NCI-H2196 (cell line): ENCODE measurements around the gene GH2.
"Not testable (repeated sequence)": the region's sequence is repeated elsewhere in the genome, so short reads cannot be mapped to it uniquely, and the experiment has no call there.

ENCODE experiments used
- DNase-seq: peaks from one replicate; lab custom pipeline; 2025; ENCODE audit not compliant: unreplicated experiment; lab: John Stamatoyannopoulos, UW

The GH2 gene

DNA sequence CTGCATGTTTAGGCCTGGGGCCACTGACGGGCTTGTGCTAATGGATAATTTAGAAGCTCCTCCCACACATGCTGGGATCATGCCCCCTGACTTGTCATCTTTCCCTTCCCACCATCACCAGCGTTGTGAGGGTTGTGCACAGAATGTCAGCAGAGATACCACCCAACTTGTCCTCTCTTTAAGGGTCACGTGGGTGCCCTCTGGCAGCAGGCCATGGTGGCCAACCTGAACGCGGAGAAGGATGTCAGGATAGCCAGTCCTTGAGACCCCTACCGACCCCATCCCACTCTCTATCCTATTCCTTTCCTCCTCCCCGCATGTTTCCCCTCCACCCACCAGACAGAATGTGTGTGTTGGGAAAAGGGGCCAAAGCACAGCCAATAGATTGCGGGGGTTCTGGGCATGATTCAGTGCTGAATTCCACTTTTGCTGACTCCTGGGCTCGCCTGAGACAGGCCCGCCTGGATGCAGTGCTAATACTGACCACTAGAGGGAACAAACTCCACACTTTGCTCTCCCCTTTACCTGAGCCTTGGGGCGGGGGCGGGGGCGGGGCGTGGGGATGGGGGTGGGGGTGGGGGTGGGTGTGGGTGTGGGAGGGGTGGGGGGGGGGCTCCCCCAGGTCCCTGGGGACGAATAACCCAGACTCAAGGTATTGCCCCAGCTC, at the start of gene GH2:
TSS of gene GH2 (minus strand) at position 10 of the 667 bp plus-strand sequence. CDS start 143 bp downstream, outside the sequence.
- DNase-seq: peak; percentile 43

DNA sequence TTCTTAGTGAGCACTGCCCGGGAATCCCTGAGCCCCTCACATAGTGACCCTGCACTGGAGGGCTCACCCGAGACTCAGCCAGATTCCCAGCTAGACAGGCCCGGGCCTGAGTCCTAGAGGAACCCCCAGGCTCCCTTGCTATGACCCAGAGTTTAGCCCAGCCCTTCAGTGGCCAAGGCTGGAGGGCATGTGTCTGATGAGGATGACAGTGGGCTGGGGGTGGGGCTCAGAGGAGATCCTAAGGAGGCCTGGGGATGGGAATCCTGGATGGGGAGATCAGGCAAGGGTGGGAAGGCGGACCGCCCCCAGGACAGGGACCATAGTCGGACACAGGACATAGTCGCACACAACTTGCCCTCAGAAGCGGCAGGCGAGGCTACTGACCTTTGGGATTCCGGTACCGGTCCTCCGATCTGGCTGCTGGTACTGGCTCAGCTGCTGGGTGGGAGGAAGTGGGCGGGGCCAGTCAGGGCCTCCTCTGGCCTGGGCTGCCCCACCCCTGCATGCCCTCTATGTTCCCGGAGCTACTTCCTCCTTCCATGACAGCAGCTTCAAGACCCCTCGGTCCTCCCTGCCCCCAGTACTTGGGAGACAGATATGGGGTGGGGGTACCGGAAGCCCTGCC, 49.3 kb upstream of the GH2 start:
- no peak for DNase-seq

- DNase-seq: no peak
These were observed 48.4 kb upstream of the GH2 start for GRCh38 chr17:63929860-63930766.

- DNase-seq: no peak
These were observed 47.4 kb upstream of the GH2 start for GRCh38 chr17:63928966-63929695.

- no peak for DNase-seq
These were observed 46.5 kb upstream of the GH2 start for GRCh38 chr17:63928172-63928666.

DNA sequence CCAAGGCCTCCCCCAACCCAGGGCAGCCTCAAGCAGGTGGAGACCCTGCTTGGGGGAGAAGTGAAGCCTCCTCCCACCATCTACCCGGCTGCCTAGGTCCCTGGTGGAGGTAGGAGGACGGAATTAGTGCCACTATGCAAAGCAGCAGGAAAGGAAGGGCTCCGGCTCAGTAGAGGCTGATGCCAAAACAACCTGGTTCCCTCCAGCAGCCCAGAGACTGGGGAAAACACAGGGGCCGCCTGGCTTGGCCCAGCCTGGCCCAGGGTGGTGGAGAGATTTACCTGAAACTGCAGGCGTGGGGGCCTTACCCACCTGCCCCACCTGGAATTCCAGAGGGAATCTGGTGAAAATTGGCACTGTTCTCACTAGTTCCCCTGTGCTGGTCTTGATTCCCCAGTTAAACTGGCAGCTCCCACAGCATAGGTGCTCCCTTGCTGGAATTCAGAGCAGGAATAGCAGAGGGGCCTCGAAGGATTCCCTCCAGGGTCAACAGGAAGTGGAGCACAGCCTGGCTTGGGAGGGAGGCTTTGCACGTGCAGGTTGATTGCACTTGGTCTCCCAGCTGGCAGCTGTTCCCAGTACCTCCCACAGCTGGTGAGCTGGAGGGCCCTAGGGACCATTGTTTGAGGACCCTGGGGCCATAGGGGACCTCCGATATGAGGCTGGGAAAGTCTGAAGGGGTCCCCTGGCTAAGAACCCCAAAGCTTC, 45.9 kb upstream of the GH2 start:
- no peak for DNase-seq

- no peak for DNase-seq
These were observed 44.4 kb upstream of the GH2 start for GRCh38 chr17:63926164-63926563.

- DNase-seq: no peak
These were observed 43.9 kb upstream of the GH2 start for GRCh38 chr17:63925615-63926014.

GRCh38 chr17:63922402-63922801, 40.7 kb upstream of the GH2 start:
- not testable (repeated sequence) for DNase-seq

DNA sequence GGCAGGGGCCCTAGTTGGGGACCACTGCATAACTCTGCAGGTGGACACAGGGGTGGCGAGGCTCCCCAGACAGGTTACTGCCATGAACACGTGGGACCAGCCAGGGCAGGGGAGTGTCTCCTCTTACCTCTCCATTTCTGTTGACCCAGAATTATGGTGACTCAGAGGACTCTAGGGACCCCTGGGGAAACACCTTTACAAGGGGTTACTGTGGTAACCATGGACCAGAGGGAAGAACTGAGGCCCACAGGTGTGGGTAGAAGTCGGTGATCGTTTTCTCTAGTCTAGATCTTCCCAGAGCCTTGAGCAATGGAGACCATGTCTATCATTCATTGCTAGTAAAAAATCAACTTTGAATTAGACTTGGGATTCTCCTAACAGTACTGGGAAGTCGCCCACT, 39.0 kb upstream of the GH2 start:
- not testable (repeated sequence) for DNase-seq

DNA sequence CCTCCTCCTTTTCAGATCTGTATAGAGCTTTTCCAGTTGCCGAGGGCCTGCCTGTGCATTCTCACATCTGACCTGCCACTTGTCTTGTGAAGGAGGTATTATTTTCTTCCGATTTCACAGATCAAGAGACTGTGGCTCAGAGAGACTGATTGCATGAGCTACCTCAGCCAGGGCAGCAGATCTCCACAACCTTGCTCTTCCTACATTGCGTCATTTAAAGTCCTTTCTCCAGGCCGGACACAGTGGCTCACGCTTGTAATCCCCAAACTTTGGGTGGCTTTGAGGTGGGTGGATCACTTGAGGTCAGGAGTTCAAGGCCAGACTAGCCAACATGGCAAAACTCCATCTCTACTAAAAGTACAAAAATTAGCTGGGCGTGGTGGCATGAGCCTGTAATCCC, 38.3 kb upstream of the GH2 start:
- DNase-seq: not testable (repeated sequence)

GRCh38 chr17:63919311-63919723, 37.6 kb upstream of the GH2 start:
- peak; percentile 38 for DNase-seq

GRCh38 chr17:63918789-63919305, 37.1 kb upstream of the GH2 start, which contains the start of gene GH1:
TSS of gene GH1 (minus strand) at chr17:63918839. CDS start at chr17:63918776, 63 bp downstream.
- DNase-seq: not testable (repeated sequence)

DNA sequence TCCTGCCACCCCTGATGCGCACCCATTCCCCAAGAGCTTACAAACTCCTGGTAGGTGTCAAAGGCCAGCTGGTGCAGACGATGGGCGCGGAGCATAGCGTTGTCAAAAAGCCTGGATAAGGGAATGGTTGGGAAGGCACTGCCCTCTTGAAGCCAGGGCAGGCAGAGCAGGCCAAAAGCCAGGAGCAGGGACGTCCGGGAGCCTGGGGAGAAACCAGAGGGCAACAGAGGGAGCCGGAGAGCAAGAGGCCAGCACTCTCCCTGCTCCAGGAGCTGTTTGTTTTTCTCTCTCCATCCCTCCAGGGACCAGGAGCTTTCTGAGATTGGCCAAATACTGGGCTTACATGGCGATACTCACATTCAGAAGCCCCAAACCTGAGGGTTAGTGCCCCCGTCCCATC, 36.6 kb upstream of the GH2 start:
- no peak for DNase-seq

DNA sequence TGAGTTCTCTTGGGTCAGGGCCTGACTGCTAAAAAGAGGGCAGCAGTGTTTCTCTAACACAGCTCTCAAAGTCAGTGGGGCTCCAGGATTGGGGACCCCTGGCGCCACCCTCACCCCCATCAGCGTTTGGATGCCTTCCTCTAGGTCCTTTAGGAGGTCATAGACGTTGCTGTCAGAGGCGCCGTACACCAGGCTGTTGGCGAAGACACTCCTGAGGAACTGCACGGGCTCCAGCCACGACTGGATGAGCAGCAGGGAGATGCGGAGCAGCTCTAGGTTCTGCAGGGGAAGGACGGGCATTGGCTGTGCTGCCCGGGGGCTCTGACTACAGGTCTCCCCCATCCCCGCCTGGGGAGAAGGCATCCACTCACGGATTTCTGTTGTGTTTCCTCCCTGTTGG, 35.9 kb upstream of the GH2 start:
- no peak for DNase-seq

- not testable (repeated sequence) for DNase-seq
These were observed 35.5 kb upstream of the GH2 start for GRCh38 chr17:63917206-63917605.

GRCh38 chr17:63916566-63917185, 34.9 kb upstream of the GH2 start:
- DNase-seq: no peak

- not testable (repeated sequence) for DNase-seq
These were observed 34.0 kb upstream of the GH2 start for GRCh38 chr17:63915753-63916152.

- no peak for DNase-seq
These were observed 32.7 kb upstream of the GH2 start for GRCh38 chr17:63914471-63914870.
